GM23338 (cell line): ENCODE measurements around the gene DGKG. TPM values are rescaled to one million over a fixed set of nuclear protein-coding genes. Genes with fewer than 3 reads are reported as not detected.

Experiments used
- ATAC-seq: fragments of 200-7000 bp; cut with Tn5 transposase; 3 replicates; pipeline ENCODE4 v1.9.1; 2020
- DNase-seq: peaks from one replicate; pipeline ENCODE4 v3.0.0-alpha.2; 2015; ENCODE audit warnings: low spot score
- H2AFZ ChIP-seq: fragments of 200-600 bp; sonication (generic); 2 replicates; pipeline ENCODE4 v1.8.0; 2016; ENCODE audit warnings: antibody characterized with exemption, mild to moderate bottlenecking, moderate library complexity
- H3F3A ChIP-seq: fragments of 200-600 bp; sonication (generic); replicated peaks from 2 replicates; pipeline ENCODE4 v1.8.0; 2017; ENCODE audit warnings: antibody characterized with exemption, mixed run types, low read depth
- H3K27ac ChIP-seq: fragments of 200-600 bp; sonication (generic); 2 replicates; pipeline ENCODE4 v1.6.1; 2016; ENCODE audit warnings: low read depth
- H3K27me3 ChIP-seq: fragments of 200-600 bp; sonication (generic); 2 replicates; pipeline ENCODE4 v1.8.0; 2016; ENCODE audit warnings: mild to moderate bottlenecking, mixed run types, moderate library complexity; ENCODE audit not compliant: insufficient read depth
- H3K36me3 ChIP-seq: fragments of 200-600 bp; sonication (generic); 2 replicates; pipeline ENCODE4 v1.8.0; 2016; ENCODE audit warnings: mild to moderate bottlenecking; ENCODE audit not compliant: insufficient read depth
- H3K4me1 ChIP-seq: fragments of 200-600 bp; sonication (generic); 2 replicates; pipeline ENCODE4 v1.8.0; 2016; ENCODE audit warnings: mild to moderate bottlenecking, moderate library complexity; ENCODE audit not compliant: insufficient read depth
- H3K4me2 ChIP-seq: fragments of 200-600 bp; sonication (generic); 2 replicates; pipeline ENCODE4 v1.7.1; 2017; ENCODE audit warnings: mixed run types
- H3K4me3 ChIP-seq: fragments of 200-600 bp; sonication (generic); 2 replicates; pipeline ENCODE4 v1.6.1; 2016; ENCODE audit warnings: mixed run types
- H3K79me2 ChIP-seq: fragments of 200-600 bp; sonication (generic); replicated peaks from 2 replicates; pipeline ENCODE4 v1.8.0; 2017; ENCODE audit warnings: mild to moderate bottlenecking; ENCODE audit not compliant: insufficient read depth
- H3K9me2 ChIP-seq: fragments of 200-600 bp; sonication (generic); 2 replicates; pipeline ENCODE4 v1.8.0; 2017; ENCODE audit not compliant: insufficient read depth
- H4K20me1 ChIP-seq: fragments of 200-600 bp; sonication (generic); replicated peaks from 2 replicates; pipeline ENCODE4 v1.8.0; 2017; ENCODE audit warnings: mild to moderate bottlenecking; ENCODE audit not compliant: insufficient read depth
- H3K27ac Mint-ChIP-seq: 2 replicates; pipeline ENCODE4 v1.8.0; 2020; ENCODE audit warnings: inconsistent platforms, mild to moderate bottlenecking, moderate library complexity, mixed read lengths
- H3K27me3 Mint-ChIP-seq: 3 replicates; pipeline ENCODE4 v1.8.0; 2022; ENCODE audit warnings: low read depth, mild to moderate bottlenecking, moderate library complexity, mixed read lengths, inconsistent platforms; ENCODE audit not compliant: insufficient read depth, poor library complexity
- H3K36me3 Mint-ChIP-seq: 3 replicates; pipeline ENCODE4 v1.8.0; 2021; ENCODE audit warnings: low read depth, mild to moderate bottlenecking, inconsistent platforms, moderate library complexity, mixed read lengths
- H3K4me1 Mint-ChIP-seq: 3 replicates; pipeline ENCODE4 v1.8.0; 2020; ENCODE audit warnings: mild to moderate bottlenecking, inconsistent platforms, mixed read lengths
- H3K4me3 Mint-ChIP-seq: 3 replicates; pipeline ENCODE4 v1.8.0; 2021; ENCODE audit warnings: moderate library complexity, mild to moderate bottlenecking, inconsistent platforms, mixed read lengths
- H3K9me3 Mint-ChIP-seq: 3 replicates; pipeline ENCODE4 v1.8.0; 2020; ENCODE audit warnings: moderate library complexity, mild to moderate bottlenecking, inconsistent platforms, mixed read lengths
- CREB1 ChIP-seq: fragments of 250-450 bp; sonication (Bioruptor Pico); IDR thresholded peaks from 2 replicates; pipeline ENCODE4 v1.5.0; 2020; ENCODE audit warnings: low read depth, mild to moderate bottlenecking, moderate library complexity
- EZH2 ChIP-seq: fragments of 200-600 bp; sonication (generic); IDR thresholded peaks from one replicate; pipeline ENCODE4 v1.8.0; 2017; ENCODE audit warnings: antibody characterized with exemption, mild to moderate bottlenecking, low read depth; ENCODE audit not compliant: unreplicated experiment
- EZH2phosphoT487 ChIP-seq: fragments of 200-600 bp; sonication (generic); IDR thresholded peaks from one replicate; pipeline ENCODE4 v1.8.1; 2018; ENCODE audit warnings: antibody characterized with exemption; ENCODE audit not compliant: unreplicated experiment
- JUNB ChIP-seq: IDR thresholded peaks from one replicate; pipeline ENCODE4 v1.6.1; 2016; ENCODE audit warnings: antibody characterized with exemption; ENCODE audit not compliant: unreplicated experiment
- NANOG ChIP-seq: IDR thresholded peaks from 2 replicates; pipeline ENCODE4 v1.6.1; 2016; ENCODE audit warnings: antibody characterized with exemption, borderline replicate concordance
- POLR2AphosphoS5 ChIP-seq: IDR thresholded peaks from 2 replicates; pipeline ENCODE4 v1.6.1; 2016; ENCODE audit warnings: antibody characterized with exemption, low read depth
- STAT1 ChIP-seq: IDR thresholded peaks from one replicate; pipeline ENCODE4 v1.6.1; 2016; ENCODE audit warnings: antibody characterized with exemption; ENCODE audit not compliant: unreplicated experiment
- ZNF114 ChIP-seq: fragments of 250-450 bp; sonication (Bioruptor Pico); IDR thresholded peaks from 2 replicates; pipeline ENCODE4 v1.5.0; 2020; ENCODE audit warnings: mild to moderate bottlenecking, moderate library complexity
- ZNF331 ChIP-seq: fragments of 250-450 bp; sonication (Bioruptor Pico); IDR thresholded peaks from 2 replicates; pipeline ENCODE4 v1.5.0; 2020; ENCODE audit warnings: low read depth, mild to moderate bottlenecking, moderate library complexity
- polyA plus RNA-seq: library from polyadenylated mRNA; unstranded; fragments of >200 nt; fragmentation: Nextera tagmentation; extraction: Ambion mirVana; gene quantifications from 2 replicates; pipeline ENCODE4 v1.2.1, GENCODE V29; 2016
- total RNA-seq: library from RNA; depleted of rRNA; stranded (reverse); fragments of >200 nt; shearing (Covaris generic); gene quantifications from 2 replicates; pipeline ENCODE4 v1.2.3, GENCODE V29; 2014
- TF ChIP-seq, protein P1 (sequence below): IDR thresholded peaks from one replicate; pipeline ENCODE4 v1.6.1; 2018; ENCODE audit warnings: antibody characterized with exemption; ENCODE audit not compliant: unreplicated experiment
- TF ChIP-seq, protein P2 (sequence below), 2 experiments: fragments of 200-600 bp in 1 of 2; sonication (generic) in 1 of 2; conservative IDR thresholded peaks; 2 replicates each; pipeline versions ENCODE4 v1.5.1 to v1.6.1; 2016 to 2017; ENCODE audit warnings: antibody characterized with exemption in 2 of 2, low read depth in 2 of 2, mild to moderate bottlenecking in 2 of 2, moderate library complexity in 1 of 2
- TF ChIP-seq, protein P3 (sequence below): fragments of 250-450 bp; sonication (Bioruptor Pico); IDR thresholded peaks from 2 replicates; pipeline ENCODE4 v1.5.0; 2020; ENCODE audit warnings: mild to moderate bottlenecking, moderate library complexity
- TF ChIP-seq, protein P4 (sequence below): IDR thresholded peaks from 2 replicates; pipeline ENCODE4 v1.6.1; 2016; ENCODE audit warnings: antibody characterized with exemption

Gene DGKG
- total and polyA plus RNA-seq, 2 experiments from 2014 or later: 0.14 to 0.31 TPM

DNA sequence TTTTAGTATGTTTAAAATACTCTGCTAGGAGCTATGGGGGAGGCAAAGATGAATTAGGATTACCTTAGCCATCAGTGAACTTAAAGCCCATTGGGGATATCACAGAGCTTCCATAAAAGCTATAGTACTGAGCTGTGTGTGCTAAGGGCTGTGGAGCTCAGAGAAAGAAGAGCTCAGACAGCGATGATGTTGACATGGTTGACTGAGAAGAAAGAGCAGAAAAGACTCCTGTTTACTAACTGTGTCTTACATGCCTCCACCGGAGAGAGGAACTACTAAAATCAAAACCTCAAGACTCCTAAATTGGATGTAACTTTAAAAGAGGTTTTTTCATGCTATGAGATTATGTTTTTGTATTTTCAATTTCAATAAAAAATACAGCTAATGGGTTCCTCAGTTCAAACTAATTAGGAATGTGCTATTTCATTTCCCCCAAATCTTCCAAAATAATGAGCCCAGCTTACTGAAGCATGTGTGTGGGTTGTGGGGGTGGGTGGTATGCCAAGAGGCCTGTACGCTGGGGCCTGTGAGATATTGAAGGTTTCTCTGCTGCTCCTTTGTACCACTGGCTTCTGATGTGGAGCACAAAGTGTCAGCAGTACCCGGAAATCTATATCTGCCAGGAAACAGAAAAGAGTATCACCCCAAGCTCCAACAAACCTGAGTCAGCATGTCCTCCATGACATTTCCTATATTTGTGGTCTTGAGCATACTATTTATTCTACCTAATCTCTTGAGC, 22.7 kb downstream of the DGKG start:
- Histone ChIP-seq H3K36me3 (no peaks in the 10 kb centered on the region), H3K27ac (no peak overlapping the region), H2AFZ (no peak overlapping the region), H3F3A (no peaks in the 10 kb centered on the region), H3K4me1 (no peaks in the 10 kb centered on the region), H3K27me3 (no peaks in the 10 kb centered on the region), H3K9me2 (no peaks in the 10 kb centered on the region), H3K79me2 (no peaks in the 10 kb centered on the region), H3K4me3 (no peak overlapping the region), H4K20me1 (no peaks in the 10 kb centered on the region), H3K4me2 (no peak overlapping the region)
- Mint-ChIP-seq H3K9me3 (no peaks in the 10 kb centered on the region), H3K27ac (no peak overlapping the region), H3K36me3 (no peaks in the 10 kb centered on the region), H3K27me3 (no peaks in the 10 kb centered on the region), H3K4me3 (no peak overlapping the region), H3K4me1 (peaks cover 2% of the 10 kb centered on the region; the same call in 1 of the 3 replicates)
- TF ChIP-seq, protein P1, sequence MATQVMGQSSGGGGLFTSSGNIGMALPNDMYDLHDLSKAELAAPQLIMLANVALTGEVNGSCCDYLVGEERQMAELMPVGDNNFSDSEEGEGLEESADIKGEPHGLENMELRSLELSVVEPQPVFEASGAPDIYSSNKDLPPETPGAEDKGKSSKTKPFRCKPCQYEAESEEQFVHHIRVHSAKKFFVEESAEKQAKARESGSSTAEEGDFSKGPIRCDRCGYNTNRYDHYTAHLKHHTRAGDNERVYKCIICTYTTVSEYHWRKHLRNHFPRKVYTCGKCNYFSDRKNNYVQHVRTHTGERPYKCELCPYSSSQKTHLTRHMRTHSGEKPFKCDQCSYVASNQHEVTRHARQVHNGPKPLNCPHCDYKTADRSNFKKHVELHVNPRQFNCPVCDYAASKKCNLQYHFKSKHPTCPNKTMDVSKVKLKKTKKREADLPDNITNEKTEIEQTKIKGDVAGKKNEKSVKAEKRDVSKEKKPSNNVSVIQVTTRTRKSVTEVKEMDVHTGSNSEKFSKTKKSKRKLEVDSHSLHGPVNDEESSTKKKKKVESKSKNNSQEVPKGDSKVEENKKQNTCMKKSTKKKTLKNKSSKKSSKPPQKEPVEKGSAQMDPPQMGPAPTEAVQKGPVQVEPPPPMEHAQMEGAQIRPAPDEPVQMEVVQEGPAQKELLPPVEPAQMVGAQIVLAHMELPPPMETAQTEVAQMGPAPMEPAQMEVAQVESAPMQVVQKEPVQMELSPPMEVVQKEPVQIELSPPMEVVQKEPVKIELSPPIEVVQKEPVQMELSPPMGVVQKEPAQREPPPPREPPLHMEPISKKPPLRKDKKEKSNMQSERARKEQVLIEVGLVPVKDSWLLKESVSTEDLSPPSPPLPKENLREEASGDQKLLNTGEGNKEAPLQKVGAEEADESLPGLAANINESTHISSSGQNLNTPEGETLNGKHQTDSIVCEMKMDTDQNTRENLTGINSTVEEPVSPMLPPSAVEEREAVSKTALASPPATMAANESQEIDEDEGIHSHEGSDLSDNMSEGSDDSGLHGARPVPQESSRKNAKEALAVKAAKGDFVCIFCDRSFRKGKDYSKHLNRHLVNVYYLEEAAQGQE: no peak
- no peak for TF ChIP-seq JUNB
- no peak for TF ChIP-seq ZNF331
- TF ChIP-seq, protein P2, sequence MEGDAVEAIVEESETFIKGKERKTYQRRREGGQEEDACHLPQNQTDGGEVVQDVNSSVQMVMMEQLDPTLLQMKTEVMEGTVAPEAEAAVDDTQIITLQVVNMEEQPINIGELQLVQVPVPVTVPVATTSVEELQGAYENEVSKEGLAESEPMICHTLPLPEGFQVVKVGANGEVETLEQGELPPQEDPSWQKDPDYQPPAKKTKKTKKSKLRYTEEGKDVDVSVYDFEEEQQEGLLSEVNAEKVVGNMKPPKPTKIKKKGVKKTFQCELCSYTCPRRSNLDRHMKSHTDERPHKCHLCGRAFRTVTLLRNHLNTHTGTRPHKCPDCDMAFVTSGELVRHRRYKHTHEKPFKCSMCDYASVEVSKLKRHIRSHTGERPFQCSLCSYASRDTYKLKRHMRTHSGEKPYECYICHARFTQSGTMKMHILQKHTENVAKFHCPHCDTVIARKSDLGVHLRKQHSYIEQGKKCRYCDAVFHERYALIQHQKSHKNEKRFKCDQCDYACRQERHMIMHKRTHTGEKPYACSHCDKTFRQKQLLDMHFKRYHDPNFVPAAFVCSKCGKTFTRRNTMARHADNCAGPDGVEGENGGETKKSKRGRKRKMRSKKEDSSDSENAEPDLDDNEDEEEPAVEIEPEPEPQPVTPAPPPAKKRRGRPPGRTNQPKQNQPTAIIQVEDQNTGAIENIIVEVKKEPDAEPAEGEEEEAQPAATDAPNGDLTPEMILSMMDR (conservative IDR thresholded peaks at IDR 0.05; ENCODE audit: low read depth in 2 of 2): no peak
- TF ChIP-seq, protein P3, sequence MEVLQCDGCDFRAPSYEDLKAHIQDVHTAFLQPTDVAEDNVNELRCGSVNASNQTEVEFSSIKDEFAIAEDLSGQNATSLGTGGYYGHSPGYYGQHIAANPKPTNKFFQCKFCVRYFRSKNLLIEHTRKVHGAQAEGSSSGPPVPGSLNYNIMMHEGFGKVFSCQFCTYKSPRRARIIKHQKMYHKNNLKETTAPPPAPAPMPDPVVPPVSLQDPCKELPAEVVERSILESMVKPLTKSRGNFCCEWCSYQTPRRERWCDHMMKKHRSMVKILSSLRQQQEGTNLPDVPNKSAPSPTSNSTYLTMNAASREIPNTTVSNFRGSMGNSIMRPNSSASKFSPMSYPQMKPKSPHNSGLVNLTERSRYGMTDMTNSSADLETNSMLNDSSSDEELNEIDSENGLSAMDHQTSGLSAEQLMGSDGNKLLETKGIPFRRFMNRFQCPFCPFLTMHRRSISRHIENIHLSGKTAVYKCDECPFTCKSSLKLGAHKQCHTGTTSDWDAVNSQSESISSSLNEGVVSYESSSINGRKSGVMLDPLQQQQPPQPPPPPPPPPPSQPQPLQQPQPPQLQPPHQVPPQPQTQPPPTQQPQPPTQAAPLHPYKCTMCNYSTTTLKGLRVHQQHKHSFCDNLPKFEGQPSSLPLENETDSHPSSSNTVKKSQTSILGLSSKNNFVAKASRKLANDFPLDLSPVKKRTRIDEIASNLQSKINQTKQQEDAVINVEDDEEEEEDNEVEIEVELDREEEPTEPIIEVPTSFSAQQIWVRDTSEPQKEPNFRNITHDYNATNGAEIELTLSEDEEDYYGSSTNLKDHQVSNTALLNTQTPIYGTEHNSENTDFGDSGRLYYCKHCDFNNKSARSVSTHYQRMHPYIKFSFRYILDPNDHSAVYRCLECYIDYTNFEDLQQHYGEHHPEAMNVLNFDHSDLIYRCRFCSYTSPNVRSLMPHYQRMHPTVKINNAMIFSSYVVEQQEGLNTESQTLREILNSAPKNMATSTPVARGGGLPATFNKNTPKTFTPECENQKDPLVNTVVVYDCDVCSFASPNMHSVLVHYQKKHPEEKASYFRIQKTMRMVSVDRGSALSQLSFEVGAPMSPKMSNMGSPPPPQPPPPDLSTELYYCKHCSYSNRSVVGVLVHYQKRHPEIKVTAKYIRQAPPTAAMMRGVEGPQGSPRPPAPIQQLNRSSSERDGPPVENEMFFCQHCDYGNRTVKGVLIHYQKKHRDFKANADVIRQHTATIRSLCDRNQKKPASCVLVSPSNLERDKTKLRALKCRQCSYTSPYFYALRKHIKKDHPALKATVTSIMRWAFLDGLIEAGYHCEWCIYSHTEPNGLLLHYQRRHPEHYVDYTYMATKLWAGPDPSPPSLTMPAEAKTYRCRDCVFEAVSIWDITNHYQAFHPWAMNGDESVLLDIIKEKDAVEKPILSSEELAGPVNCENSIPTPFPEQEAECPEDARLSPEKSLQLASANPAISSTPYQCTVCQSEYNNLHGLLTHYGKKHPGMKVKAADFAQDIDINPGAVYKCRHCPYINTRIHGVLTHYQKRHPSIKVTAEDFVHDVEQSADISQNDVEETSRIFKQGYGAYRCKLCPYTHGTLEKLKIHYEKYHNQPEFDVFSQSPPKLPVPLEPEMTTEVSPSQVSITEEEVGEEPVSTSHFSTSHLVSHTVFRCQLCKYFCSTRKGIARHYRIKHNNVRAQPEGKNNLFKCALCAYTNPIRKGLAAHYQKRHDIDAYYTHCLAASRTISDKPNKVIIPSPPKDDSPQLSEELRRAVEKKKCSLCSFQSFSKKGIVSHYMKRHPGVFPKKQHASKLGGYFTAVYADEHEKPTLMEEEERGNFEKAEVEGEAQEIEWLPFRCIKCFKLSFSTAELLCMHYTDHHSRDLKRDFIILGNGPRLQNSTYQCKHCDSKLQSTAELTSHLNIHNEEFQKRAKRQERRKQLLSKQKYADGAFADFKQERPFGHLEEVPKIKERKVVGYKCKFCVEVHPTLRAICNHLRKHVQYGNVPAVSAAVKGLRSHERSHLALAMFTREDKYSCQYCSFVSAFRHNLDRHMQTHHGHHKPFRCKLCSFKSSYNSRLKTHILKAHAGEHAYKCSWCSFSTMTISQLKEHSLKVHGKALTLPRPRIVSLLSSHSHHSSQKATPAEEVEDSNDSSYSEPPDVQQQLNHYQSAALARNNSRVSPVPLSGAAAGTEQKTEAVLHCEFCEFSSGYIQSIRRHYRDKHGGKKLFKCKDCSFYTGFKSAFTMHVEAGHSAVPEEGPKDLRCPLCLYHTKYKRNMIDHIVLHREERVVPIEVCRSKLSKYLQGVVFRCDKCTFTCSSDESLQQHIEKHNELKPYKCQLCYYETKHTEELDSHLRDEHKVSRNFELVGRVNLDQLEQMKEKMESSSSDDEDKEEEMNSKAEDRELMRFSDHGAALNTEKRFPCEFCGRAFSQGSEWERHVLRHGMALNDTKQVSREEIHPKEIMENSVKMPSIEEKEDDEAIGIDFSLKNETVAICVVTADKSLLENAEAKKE (CRISPR knock-in tag): no peak
- TF ChIP-seq EZH2: no peak
- TF ChIP-seq, protein P4, sequence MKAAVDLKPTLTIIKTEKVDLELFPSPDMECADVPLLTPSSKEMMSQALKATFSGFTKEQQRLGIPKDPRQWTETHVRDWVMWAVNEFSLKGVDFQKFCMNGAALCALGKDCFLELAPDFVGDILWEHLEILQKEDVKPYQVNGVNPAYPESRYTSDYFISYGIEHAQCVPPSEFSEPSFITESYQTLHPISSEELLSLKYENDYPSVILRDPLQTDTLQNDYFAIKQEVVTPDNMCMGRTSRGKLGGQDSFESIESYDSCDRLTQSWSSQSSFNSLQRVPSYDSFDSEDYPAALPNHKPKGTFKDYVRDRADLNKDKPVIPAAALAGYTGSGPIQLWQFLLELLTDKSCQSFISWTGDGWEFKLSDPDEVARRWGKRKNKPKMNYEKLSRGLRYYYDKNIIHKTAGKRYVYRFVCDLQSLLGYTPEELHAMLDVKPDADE: no peak
- TF ChIP-seq CREB1 (CRISPR knock-in tag): no peak
- no peak for TF ChIP-seq POLR2AphosphoS5
- TF ChIP-seq STAT1: no peak
- TF ChIP-seq NANOG: no peak
- no peak for TF ChIP-seq ZNF114
- TF ChIP-seq EZH2phosphoT487: no peak
- no peak for DNase-seq
- ATAC-seq: no peak
